AG04449 (cell line): ENCODE data around the gene YTHDC2.

Experiments used
- CTCF ChIA-PET: fragments of 350-600 bp; formaldehyde crosslinking; extraction: SDS; loops from one replicate; lab custom pipeline; 2021; ENCODE audit warnings: antibody characterized with exemption; lab: Yijun Ruan, JAX
- POLR2A ChIA-PET: fragments of 400-600, 350-600 bp; formaldehyde crosslinking; extraction: SDS; loops from one replicate; lab custom pipeline; 2020; ENCODE audit warnings: antibody characterized with exemption, inconsistent platforms; lab: Yijun Ruan, JAX
- DNase-seq: peaks from one replicate; pipeline ENCODE4 v3.0.0-alpha.2; 2010; ENCODE audit warnings: low read depth, low spot score
- H3K4me3 ChIP-seq: 2 replicates; pipeline ENCODE4 v1.5.1; 2011; ENCODE audit warnings: low read depth, mild to moderate bottlenecking, control low read depth, low read length
- CTCF ChIP-seq: IDR thresholded peaks from one replicate; pipeline ENCODE4 v1.5.1; 2011; ENCODE audit warnings: mild to moderate bottlenecking, moderate library complexity, low read length, control low read depth, inconsistent platforms; ENCODE audit not compliant: insufficient read depth; ENCODE audit errors: missing control alignments

YTHDC2 gene

DNA sequence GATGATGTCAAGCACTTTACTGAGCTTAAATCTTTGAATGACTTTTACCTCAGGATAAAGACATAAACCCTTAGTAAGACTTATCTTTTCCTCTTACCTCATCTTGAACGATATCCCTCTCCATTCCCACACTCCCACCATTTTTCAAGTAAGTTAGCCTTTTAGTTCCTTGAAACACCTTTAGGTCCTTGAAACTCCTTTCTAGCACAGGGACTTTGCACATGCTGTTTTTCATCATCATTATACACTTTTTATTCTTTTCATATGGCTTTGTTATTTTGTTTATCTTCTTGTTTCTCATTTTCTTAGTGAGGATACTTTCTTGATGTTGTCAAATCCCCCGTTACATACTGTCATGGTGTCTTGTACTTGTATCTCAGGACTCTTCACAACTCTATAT lies 24.8 kb downstream of the YTHDC2 start:
- no peak for DNase-seq
- no peak overlapping the region for H3K4me3 ChIP-seq
- ChIA-PET CTCF (no interaction called here), POLR2A (no interaction called here)
- TF ChIP-seq CTCF, result no peak

- ChIA-PET POLR2A (no interaction called here), CTCF (interaction anchor here (2.5 kb wide), 1 partner anchor 551 kb away, joined by 15 read pairs; no protein-coding TSS in a partner anchor)
- no peak for TF ChIP-seq CTCF
- no peak overlapping the region for H3K4me3 ChIP-seq
- DNase-seq, result peak; percentile 31
These were observed 33.2 kb downstream of the YTHDC2 start for GRCh38 chr5:113546703-113547183.

GRCh38 chr5:113548396-113548795 lies 34.9 kb downstream of the YTHDC2 start:
- ChIA-PET POLR2A (no interaction called here), CTCF (no interaction called here)
- no peak for DNase-seq
- H3K4me3 ChIP-seq, result no peak overlapping the region
- TF ChIP-seq CTCF, result no peak

- DNase-seq, result no peak
- CTCF ChIA-PET, result no interaction called here
- POLR2A ChIA-PET, result no interaction called here
- TF ChIP-seq CTCF, result no peak
- no peak overlapping the region for H3K4me3 ChIP-seq
These were observed 38.6 kb downstream of the YTHDC2 start for GRCh38 chr5:113552137-113552536.

GRCh38 chr5:113552620-113553019 lies 39.1 kb downstream of the YTHDC2 start:
- ChIA-PET CTCF (no interaction called here), POLR2A (no interaction called here)
- no peak for TF ChIP-seq CTCF
- no peak for DNase-seq
- H3K4me3 ChIP-seq, result no peak overlapping the region

DNA sequence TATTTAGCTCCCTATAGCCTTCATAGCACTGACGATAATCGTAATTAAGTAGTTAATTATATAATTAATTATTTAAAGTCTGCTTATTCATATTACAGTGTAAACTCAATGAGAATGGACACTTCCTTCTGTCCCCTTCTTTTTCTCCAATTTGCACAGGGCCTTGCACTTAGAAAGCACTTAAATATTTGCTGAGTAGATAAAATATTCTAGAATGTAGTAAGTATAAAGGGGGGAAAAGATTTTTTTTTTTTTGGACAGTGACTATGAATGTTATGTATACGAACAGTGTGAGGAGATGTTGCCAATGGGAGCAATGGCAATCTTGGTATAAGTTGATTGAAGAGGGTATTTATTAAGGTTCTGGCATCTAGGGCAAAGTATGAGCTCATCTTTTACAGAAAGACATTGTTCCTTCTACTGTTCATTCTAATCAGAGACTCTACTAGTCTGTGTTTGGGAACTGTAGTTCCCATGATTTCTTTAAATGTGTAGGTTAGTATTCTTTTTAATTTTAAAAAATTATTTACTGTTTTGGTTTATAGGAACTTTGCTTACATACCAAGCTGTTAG lies 49.4 kb downstream of the YTHDC2 start:
- TF ChIP-seq CTCF, result no peak
- no peak overlapping the region for H3K4me3 ChIP-seq
- ChIA-PET POLR2A (no interaction called here), CTCF (interaction anchor here (1.0 kb wide), 1 partner anchor 567 kb away, joined by 3 read pairs; no protein-coding TSS in a partner anchor)
- no peak for DNase-seq
